WTC11 (cell line): ENCODE data around the gene CD2AP. TPM values are rescaled to one million over a fixed set of nuclear protein-coding genes. Genes with fewer than 3 reads are reported as not detected.

Experiments
- ATAC-seq: fragments of 200-7000 bp; cut with Tn5 transposase; 2 replicates; pipeline ENCODE4 v1.10.0; 2021; ENCODE audit warnings: mild to moderate bottlenecking, moderate library complexity
- CTCF ChIA-PET: fragments of 300-600 bp; sonication (Branson Sonifier 250); formaldehyde crosslinking; loops from one replicate; lab custom pipeline; 2021; ENCODE audit warnings: antibody characterized with exemption; lab: Charles Lee
- POLR2A ChIA-PET: fragments of 350-600 bp; sonication (Branson Sonifier 250); formaldehyde crosslinking; loops from one replicate; lab custom pipeline; 2021; ENCODE audit warnings: antibody characterized with exemption; lab: Charles Lee
- DNase-seq: peaks from one replicate; pipeline ENCODE4 v3.0.0; 2021; ENCODE audit warnings: low spot score
- H3K27ac Mint-ChIP-seq: 2 replicates; pipeline ENCODE4 v1.8.0; 2021; ENCODE audit warnings: mixed read lengths
- H3K27me3 Mint-ChIP-seq: 2 replicates; pipeline ENCODE4 v1.8.0; 2021; ENCODE audit warnings: low read depth, mild to moderate bottlenecking, moderate library complexity, mixed read lengths
- H3K36me3 Mint-ChIP-seq: 2 replicates; pipeline ENCODE4 v1.8.0; 2021; ENCODE audit warnings: mixed read lengths
- H3K4me1 Mint-ChIP-seq: 2 replicates; pipeline ENCODE4 v1.8.0; 2022; ENCODE audit warnings: mixed read lengths
- H3K4me3 Mint-ChIP-seq: 2 replicates; pipeline ENCODE4 v1.8.0; 2021; ENCODE audit warnings: mild to moderate bottlenecking, moderate library complexity, mixed read lengths
- H3K9me3 Mint-ChIP-seq: 2 replicates; pipeline ENCODE4 v1.8.0; 2021; ENCODE audit warnings: mixed read lengths
- CREB1 ChIP-seq: sonication (generic); formaldehyde crosslinking; IDR thresholded peaks from 2 replicates; pipeline ENCODE4 v1.8.0; 2023; ENCODE audit warnings: mild to moderate bottlenecking, missing genetic modification reagents
- CREM ChIP-seq: sonication (generic); formaldehyde crosslinking; IDR thresholded peaks from 2 replicates; pipeline ENCODE4 v1.8.1; 2022; ENCODE audit warnings: mild to moderate bottlenecking, missing genetic modification reagents, moderate library complexity
- ELF4 ChIP-seq: sonication (generic); formaldehyde crosslinking; IDR thresholded peaks from 2 replicates; pipeline ENCODE4 v1.8.1; 2022; ENCODE audit warnings: low read depth, mild to moderate bottlenecking, moderate library complexity, missing genetic modification reagents
- EMX1 ChIP-seq: fragments of 250-450 bp; sonication (Bioruptor Pico); IDR thresholded peaks from 2 replicates; pipeline ENCODE4 v1.8.0; 2021; ENCODE audit warnings: mild to moderate bottlenecking
- ESRRA ChIP-seq: sonication (generic); formaldehyde crosslinking; IDR thresholded peaks from 2 replicates; pipeline ENCODE4 v1.8.1; 2022; ENCODE audit warnings: mild to moderate bottlenecking, missing genetic modification reagents, borderline replicate concordance
- IRF2 ChIP-seq: sonication (generic); formaldehyde crosslinking; IDR thresholded peaks from 2 replicates; pipeline ENCODE4 v1.8.0; 2022; ENCODE audit warnings: low read depth, missing genetic modification reagents, borderline replicate concordance
- JAZF1 ChIP-seq: fragments of 250-450 bp; sonication (Bioruptor Pico); IDR thresholded peaks from 2 replicates; pipeline ENCODE4 v1.9.0; 2021; ENCODE audit warnings: moderate library complexity, mild to moderate bottlenecking, inconsistent platforms
- JUN ChIP-seq: sonication (generic); formaldehyde crosslinking; IDR thresholded peaks from 2 replicates; pipeline ENCODE4 v1.8.0; 2023; ENCODE audit warnings: mild to moderate bottlenecking, missing genetic modification reagents
- MXD4 ChIP-seq: fragments of 250-450 bp; sonication (Bioruptor Pico); IDR thresholded peaks from 2 replicates; pipeline ENCODE4 v1.8.0; 2021; ENCODE audit warnings: mild to moderate bottlenecking, moderate library complexity, borderline replicate concordance
- SMAD4 ChIP-seq: sonication (generic); formaldehyde crosslinking; IDR thresholded peaks from 2 replicates; pipeline ENCODE4 v1.8.0; 2022; ENCODE audit warnings: mild to moderate bottlenecking, missing genetic modification reagents
- SOX15 ChIP-seq: fragments of 250-450 bp; sonication (Bioruptor Pico); IDR thresholded peaks from 2 replicates; pipeline ENCODE4 v1.9.0; 2021; ENCODE audit warnings: mild to moderate bottlenecking
- SP1 ChIP-seq: sonication (generic); formaldehyde crosslinking; conservative IDR thresholded peaks from 2 replicates; pipeline ENCODE4 v1.8.1; 2022; ENCODE audit warnings: missing genetic modification reagents
- TEAD1 ChIP-seq: sonication (generic); formaldehyde crosslinking; IDR thresholded peaks from 2 replicates; pipeline ENCODE4 v1.8.0; 2022; ENCODE audit warnings: mild to moderate bottlenecking, missing genetic modification reagents
- ZBTB21 ChIP-seq: sonication (generic); formaldehyde crosslinking; IDR thresholded peaks from 2 replicates; pipeline ENCODE4 v1.8.1; 2023; ENCODE audit warnings: mild to moderate bottlenecking, missing genetic modification reagents, borderline replicate concordance
- ZNF138 ChIP-seq: sonication (generic); formaldehyde crosslinking; conservative IDR thresholded peaks from 2 replicates; pipeline ENCODE4 v1.8.1; 2022; ENCODE audit warnings: mild to moderate bottlenecking, moderate library complexity, missing genetic modification reagents
- ZNF263 ChIP-seq: sonication (generic); formaldehyde crosslinking; IDR thresholded peaks from 2 replicates; pipeline ENCODE4 v1.8.1; 2022; ENCODE audit warnings: low read depth, mild to moderate bottlenecking, moderate library complexity, missing genetic modification reagents
- ZNF317 ChIP-seq: sonication (generic); formaldehyde crosslinking; IDR thresholded peaks from 2 replicates; pipeline ENCODE4 v1.8.1; 2023; ENCODE audit warnings: low read depth, mild to moderate bottlenecking, moderate library complexity, missing genetic modification reagents, borderline replicate concordance
- total RNA-seq: library from RNA; stranded (reverse); gene quantifications from 3 replicates; pipeline ENCODE4 v1.2.3, GENCODE V29; 2021
- TF ChIP-seq, protein P1 (sequence below): fragments of 250-450 bp; sonication (Bioruptor Pico); IDR thresholded peaks from 2 replicates; pipeline ENCODE4 v1.9.0; 2021; ENCODE audit warnings: mild to moderate bottlenecking
- TF ChIP-seq, protein P2 (sequence below): sonication (generic); formaldehyde crosslinking; IDR thresholded peaks from 2 replicates; pipeline ENCODE4 v1.8.1; 2022; ENCODE audit warnings: mild to moderate bottlenecking, missing genetic modification reagents, moderate library complexity, borderline replicate concordance
- TF ChIP-seq, protein P3 (sequence below): sonication (generic); formaldehyde crosslinking; IDR thresholded peaks from 2 replicates; pipeline ENCODE4 v1.8.0; 2022; ENCODE audit warnings: mild to moderate bottlenecking, missing genetic modification reagents
- TF ChIP-seq, protein P4 (sequence below): sonication (generic); formaldehyde crosslinking; IDR thresholded peaks from 2 replicates; pipeline ENCODE4 v1.8.1; 2023; ENCODE audit warnings: mild to moderate bottlenecking, moderate library complexity, missing genetic modification reagents
- TF ChIP-seq, protein P5 (sequence below): fragments of 250-450 bp; sonication (Bioruptor Pico); IDR thresholded peaks from 2 replicates; pipeline ENCODE4 v1.9.0; 2021; ENCODE audit warnings: mild to moderate bottlenecking

The CD2AP gene
- total RNA-seq, 1 experiment from 2014 or later = 77.0 TPM

DNA sequence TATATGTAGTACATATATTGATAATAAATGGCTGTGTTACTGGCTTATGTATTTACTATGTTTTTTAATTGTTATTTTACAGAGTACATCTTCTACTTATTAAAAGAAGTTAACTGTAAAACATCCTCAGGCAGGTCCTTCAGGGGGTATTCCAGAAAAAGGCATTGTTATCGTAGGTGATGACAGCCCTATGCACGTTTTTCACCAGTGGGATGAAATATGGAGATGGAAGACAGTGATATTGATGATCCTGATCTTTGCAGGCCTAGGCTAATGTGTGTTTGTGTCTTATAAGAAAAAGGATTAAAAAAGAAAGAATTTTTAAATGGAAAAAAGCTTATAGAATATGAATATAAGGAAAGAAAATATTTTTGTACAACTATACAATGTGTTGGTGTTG is 7.5 kb downstream of the CD2AP start:
- Mint-ChIP-seq H3K4me3 (no peak overlapping the region), H3K27ac (no peak overlapping the region; the same call in 1 of the 2 replicates), H3K9me3 (no peaks in the 10 kb centered on the region), H3K4me1 (peaks cover 60% of the 10 kb centered on the region), H3K27me3 (no peaks in the 10 kb centered on the region), H3K36me3 (peaks cover 2% of the 10 kb centered on the region; the same call in 1 of the 2 replicates)
- TF ChIP-seq ZBTB21 (CRISPR knock-in tag) (no peak), SMAD4 (CRISPR knock-in tag) (no peak), ESRRA (no peak), ZNF263 (no peak), ZNF138 (CRISPR knock-in tag) (no peak), IRF2 (CRISPR knock-in tag) (no peak), SOX15 (CRISPR knock-in tag) (no peak), TEAD1 (CRISPR knock-in tag) (no peak), EMX1 (CRISPR knock-in tag) (no peak), CREB1 (CRISPR knock-in tag) (no peak), JAZF1 (no peak), ELF4 (CRISPR knock-in tag) (no peak), CREM (CRISPR knock-in tag) (no peak)
- TF ChIP-seq, protein P1, sequence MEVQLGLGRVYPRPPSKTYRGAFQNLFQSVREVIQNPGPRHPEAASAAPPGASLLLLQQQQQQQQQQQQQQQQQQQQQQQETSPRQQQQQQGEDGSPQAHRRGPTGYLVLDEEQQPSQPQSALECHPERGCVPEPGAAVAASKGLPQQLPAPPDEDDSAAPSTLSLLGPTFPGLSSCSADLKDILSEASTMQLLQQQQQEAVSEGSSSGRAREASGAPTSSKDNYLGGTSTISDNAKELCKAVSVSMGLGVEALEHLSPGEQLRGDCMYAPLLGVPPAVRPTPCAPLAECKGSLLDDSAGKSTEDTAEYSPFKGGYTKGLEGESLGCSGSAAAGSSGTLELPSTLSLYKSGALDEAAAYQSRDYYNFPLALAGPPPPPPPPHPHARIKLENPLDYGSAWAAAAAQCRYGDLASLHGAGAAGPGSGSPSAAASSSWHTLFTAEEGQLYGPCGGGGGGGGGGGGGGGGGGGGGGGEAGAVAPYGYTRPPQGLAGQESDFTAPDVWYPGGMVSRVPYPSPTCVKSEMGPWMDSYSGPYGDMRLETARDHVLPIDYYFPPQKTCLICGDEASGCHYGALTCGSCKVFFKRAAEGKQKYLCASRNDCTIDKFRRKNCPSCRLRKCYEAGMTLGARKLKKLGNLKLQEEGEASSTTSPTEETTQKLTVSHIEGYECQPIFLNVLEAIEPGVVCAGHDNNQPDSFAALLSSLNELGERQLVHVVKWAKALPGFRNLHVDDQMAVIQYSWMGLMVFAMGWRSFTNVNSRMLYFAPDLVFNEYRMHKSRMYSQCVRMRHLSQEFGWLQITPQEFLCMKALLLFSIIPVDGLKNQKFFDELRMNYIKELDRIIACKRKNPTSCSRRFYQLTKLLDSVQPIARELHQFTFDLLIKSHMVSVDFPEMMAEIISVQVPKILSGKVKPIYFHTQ (CRISPR knock-in tag) = no peak
- TF ChIP-seq, protein P2, sequence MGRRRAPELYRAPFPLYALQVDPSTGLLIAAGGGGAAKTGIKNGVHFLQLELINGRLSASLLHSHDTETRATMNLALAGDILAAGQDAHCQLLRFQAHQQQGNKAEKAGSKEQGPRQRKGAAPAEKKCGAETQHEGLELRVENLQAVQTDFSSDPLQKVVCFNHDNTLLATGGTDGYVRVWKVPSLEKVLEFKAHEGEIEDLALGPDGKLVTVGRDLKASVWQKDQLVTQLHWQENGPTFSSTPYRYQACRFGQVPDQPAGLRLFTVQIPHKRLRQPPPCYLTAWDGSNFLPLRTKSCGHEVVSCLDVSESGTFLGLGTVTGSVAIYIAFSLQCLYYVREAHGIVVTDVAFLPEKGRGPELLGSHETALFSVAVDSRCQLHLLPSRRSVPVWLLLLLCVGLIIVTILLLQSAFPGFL (CRISPR knock-in tag) = no peak
- TF ChIP-seq, protein P3, sequence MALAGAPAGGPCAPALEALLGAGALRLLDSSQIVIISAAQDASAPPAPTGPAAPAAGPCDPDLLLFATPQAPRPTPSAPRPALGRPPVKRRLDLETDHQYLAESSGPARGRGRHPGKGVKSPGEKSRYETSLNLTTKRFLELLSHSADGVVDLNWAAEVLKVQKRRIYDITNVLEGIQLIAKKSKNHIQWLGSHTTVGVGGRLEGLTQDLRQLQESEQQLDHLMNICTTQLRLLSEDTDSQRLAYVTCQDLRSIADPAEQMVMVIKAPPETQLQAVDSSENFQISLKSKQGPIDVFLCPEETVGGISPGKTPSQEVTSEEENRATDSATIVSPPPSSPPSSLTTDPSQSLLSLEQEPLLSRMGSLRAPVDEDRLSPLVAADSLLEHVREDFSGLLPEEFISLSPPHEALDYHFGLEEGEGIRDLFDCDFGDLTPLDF (CRISPR knock-in tag) = no peak
- TF ChIP-seq, protein P4, sequence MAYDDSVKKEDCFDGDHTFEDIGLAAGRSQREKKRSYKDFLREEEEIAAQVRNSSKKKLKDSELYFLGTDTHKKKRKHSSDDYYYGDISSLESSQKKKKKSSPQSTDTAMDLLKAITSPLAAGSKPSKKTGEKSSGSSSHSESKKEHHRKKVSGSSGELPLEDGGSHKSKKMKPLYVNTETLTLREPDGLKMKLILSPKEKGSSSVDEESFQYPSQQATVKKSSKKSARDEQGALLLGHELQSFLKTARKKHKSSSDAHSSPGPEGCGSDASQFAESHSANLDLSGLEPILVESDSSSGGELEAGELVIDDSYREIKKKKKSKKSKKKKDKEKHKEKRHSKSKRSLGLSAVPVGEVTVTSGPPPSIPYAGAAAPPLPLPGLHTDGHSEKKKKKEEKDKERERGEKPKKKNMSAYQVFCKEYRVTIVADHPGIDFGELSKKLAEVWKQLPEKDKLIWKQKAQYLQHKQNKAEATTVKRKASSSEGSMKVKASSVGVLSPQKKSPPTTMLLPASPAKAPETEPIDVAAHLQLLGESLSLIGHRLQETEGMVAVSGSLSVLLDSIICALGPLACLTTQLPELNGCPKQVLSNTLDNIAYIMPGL (CRISPR knock-in tag) = no peak
- ATAC-seq (no peak), DNase-seq (no peak)
- ChIA-PET CTCF (no interaction called here), POLR2A (no interaction called here)

DNA sequence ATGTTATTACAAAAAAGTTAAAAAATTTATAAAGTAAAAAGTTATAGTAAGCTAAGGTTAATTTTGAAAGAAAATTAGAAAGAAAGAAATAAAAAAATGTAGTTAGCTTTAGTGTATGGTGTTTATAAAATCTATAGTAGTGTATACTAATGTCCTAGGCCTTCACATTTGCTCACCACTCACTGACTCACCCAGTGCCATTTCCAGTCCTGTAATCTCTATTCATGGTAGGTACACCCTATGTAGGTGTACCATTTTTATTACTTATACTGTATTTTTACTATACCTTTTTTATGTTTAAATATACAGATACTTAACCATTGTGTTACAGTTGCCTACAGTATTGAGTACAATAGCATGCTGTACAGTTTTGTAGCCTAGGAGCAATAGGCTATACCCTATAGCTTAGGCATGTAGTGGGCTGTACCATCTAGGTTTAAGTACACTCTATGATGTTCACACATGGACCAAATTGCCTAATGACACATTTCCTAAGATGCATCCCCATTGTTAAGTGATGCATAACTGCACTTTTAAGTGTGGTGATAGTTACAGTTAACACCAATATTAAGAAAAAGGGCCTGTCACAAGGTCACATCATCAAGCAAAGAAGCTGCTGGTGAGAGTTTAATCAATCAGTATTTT is 8.0 kb downstream of the CD2AP start:
- Mint-ChIP-seq H3K36me3 (peaks cover 2% of the 10 kb centered on the region; the same call in 1 of the 2 replicates), H3K27ac (no peak overlapping the region), H3K4me3 (no peak overlapping the region), H3K27me3 (no peaks in the 10 kb centered on the region), H3K9me3 (no peaks in the 10 kb centered on the region), H3K4me1 (peaks cover 60% of the 10 kb centered on the region)
- POLR2A ChIA-PET = interaction anchor here (3.0 kb wide), 1 partner anchor 8 kb away, joined by 14 read pairs; the partner anchor contains the start of gene CD2AP
- ATAC-seq (no peak), DNase-seq (no peak)
- CTCF ChIA-PET = no interaction called here
- TF ChIP-seq JUN (CRISPR knock-in tag) (no peak), SP1 (CRISPR knock-in tag) (no peak), MXD4 (CRISPR knock-in tag) (no peak), ZNF317 (CRISPR knock-in tag) (no peak), ESRRA (no peak)
- TF ChIP-seq, protein P3 (CRISPR knock-in tag) = no peak
- TF ChIP-seq, protein P5, sequence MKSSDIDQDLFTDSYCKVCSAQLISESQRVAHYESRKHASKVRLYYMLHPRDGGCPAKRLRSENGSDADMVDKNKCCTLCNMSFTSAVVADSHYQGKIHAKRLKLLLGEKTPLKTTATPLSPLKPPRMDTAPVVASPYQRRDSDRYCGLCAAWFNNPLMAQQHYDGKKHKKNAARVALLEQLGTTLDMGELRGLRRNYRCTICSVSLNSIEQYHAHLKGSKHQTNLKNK (CRISPR knock-in tag) = no peak
